Mesothelial cell of epicardium (in vitro differentiated cells): ENCODE data around the gene KIRREL1. TPM values are rescaled to one million over a fixed set of nuclear protein-coding genes. Genes with fewer than 3 reads are reported as not detected.

Experiments
- DNase-seq, 2 experiments: peaks; one replicate each; pipeline ENCODE4 v3.0.0; 2021; ENCODE audit warnings: low spot score in 2 of 2; ENCODE audit not compliant: unreplicated experiment in 2 of 2
- H3K27ac Mint-ChIP-seq: 2 replicates; pipeline ENCODE4 v1.8.0; 2021; ENCODE audit warnings: mixed read lengths
- H3K27me3 Mint-ChIP-seq: 2 replicates; pipeline ENCODE4 v1.8.0; 2021; ENCODE audit warnings: low read depth, mixed read lengths
- H3K36me3 Mint-ChIP-seq: 2 replicates; pipeline ENCODE4 v1.8.0; 2021; ENCODE audit warnings: mixed read lengths
- H3K4me1 Mint-ChIP-seq: 2 replicates; pipeline ENCODE4 v1.8.0; 2021; ENCODE audit warnings: mixed read lengths
- H3K4me3 Mint-ChIP-seq: 2 replicates; pipeline ENCODE4 v1.8.0; 2021; ENCODE audit warnings: mild to moderate bottlenecking, moderate library complexity, mixed read lengths
- H3K9me3 Mint-ChIP-seq: 2 replicates; pipeline ENCODE4 v1.8.0; 2021; ENCODE audit warnings: mixed read lengths
- CTCF ChIP-seq: fragments of 200-600 bp; sonication (generic); IDR thresholded peaks from one replicate; pipeline ENCODE4 v1.5.0; 2021; ENCODE audit warnings: antibody characterized with exemption; ENCODE audit not compliant: unreplicated experiment
- total RNA-seq: library from RNA; stranded (reverse); gene quantifications from 3 replicates; pipeline ENCODE4 v1.2.1, GENCODE V29; 2021

The KIRREL1 gene
- total RNA-seq, 1 donor from 2014 or later = 178 TPM

GRCh38 chr1:158000507-158000906 lies 7.1 kb downstream of the KIRREL1 start:
- no peaks in the 10 kb centered on the region for H3K9me3 Mint-ChIP-seq
- H3K4me3 Mint-ChIP-seq = no peak overlapping the region
- peaks cover 93% of the 10 kb centered on the region for H3K4me1 Mint-ChIP-seq
- peak overlapping the region; percentile 95 for H3K27ac Mint-ChIP-seq
- no peaks in the 10 kb centered on the region for H3K27me3 Mint-ChIP-seq
- TF ChIP-seq CTCF = no peak
- no peak for DNase-seq
- H3K36me3 Mint-ChIP-seq = peaks cover 3% of the 10 kb centered on the region

GRCh38 chr1:158002022-158002630 lies 8.7 kb downstream of the KIRREL1 start:
- H3K9me3 Mint-ChIP-seq = no peaks in the 10 kb centered on the region
- peaks cover 5% of the 10 kb centered on the region for H3K36me3 Mint-ChIP-seq
- H3K27ac Mint-ChIP-seq = peak overlapping the region; percentile 95
- H3K4me3 Mint-ChIP-seq = peak overlapping the region; percentile 33
- no peak for TF ChIP-seq CTCF
- DNase-seq = no peak
- no peaks in the 10 kb centered on the region for H3K27me3 Mint-ChIP-seq
- peaks cover 93% of the 10 kb centered on the region for H3K4me1 Mint-ChIP-seq

GRCh38 chr1:158002631-158003405 lies 9.4 kb downstream of the KIRREL1 start:
- TF ChIP-seq CTCF = no peak
- no peaks in the 10 kb centered on the region for H3K27me3 Mint-ChIP-seq
- H3K4me1 Mint-ChIP-seq = peaks cover 96% of the 10 kb centered on the region
- peak overlapping the region; percentile 45 for H3K4me3 Mint-ChIP-seq
- DNase-seq = peak; percentile 53 to 68
- H3K36me3 Mint-ChIP-seq = peaks cover 3% of the 10 kb centered on the region
- no peaks in the 10 kb centered on the region for H3K9me3 Mint-ChIP-seq
- peak overlapping the region; percentile 95 for H3K27ac Mint-ChIP-seq

- DNase-seq = no peak
- Mint-ChIP-seq H3K4me3 (peak overlapping the region; percentile 27), H3K27ac (peak overlapping the region; percentile 95), H3K36me3 (peaks cover 3% of the 10 kb centered on the region), H3K27me3 (no peaks in the 10 kb centered on the region), H3K9me3 (no peaks in the 10 kb centered on the region), H3K4me1 (peaks cover 97% of the 10 kb centered on the region)
- no peak for TF ChIP-seq CTCF
These were observed 10.0 kb downstream of the KIRREL1 start for GRCh38 chr1:158003406-158003800.

GRCh38 chr1:158005224-158005623 lies 11.8 kb downstream of the KIRREL1 start:
- Mint-ChIP-seq H3K36me3 (peaks cover 3% of the 10 kb centered on the region), H3K27ac (peak overlapping the region; percentile 78), H3K4me3 (no peak overlapping the region), H3K27me3 (no peaks in the 10 kb centered on the region), H3K9me3 (no peaks in the 10 kb centered on the region), H3K4me1 (peaks cover 97% of the 10 kb centered on the region)
- DNase-seq = no peak
- TF ChIP-seq CTCF = no peak
